ENCODE measurements around the gene LMO1.

Gene LMO1

DNA sequence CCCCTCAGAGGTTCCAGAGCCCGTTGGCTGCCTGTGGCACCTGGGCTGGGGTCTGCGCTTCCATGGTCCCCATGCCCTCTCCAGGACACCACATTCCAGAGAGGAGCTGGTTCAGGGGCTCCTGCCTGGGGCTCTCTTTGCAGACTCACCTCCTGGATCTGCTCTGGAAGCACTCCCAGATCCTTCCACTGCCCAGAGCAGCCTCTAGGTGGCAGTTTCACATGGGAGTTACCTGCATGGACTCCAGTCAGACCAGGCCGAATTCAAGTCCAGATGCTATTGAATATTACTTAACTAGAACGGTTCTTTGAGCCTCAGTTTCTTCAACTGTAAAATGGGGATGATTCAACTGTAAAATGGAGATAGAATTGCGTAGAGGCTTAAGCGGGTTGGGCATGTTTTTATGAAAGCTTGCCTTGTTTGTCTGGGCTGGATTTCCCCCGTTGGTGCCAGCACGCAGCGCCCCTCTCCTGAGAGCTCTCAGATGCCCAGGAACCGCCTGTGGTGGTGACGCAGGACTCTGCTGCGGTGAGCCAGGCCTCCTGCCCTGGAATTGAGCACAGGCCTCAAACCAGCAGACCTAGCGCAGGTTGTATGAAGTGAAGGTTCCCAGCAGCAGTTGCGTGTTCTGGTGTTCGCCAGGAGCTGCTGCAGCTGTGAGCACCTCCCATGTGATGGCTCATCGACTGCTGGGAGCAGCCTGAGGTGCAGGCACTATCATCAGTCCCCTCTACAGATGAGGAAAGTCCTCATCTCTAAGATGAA is 44.2 kb downstream of the LMO1 start:
- TF ChIP-seq, protein P1, sequence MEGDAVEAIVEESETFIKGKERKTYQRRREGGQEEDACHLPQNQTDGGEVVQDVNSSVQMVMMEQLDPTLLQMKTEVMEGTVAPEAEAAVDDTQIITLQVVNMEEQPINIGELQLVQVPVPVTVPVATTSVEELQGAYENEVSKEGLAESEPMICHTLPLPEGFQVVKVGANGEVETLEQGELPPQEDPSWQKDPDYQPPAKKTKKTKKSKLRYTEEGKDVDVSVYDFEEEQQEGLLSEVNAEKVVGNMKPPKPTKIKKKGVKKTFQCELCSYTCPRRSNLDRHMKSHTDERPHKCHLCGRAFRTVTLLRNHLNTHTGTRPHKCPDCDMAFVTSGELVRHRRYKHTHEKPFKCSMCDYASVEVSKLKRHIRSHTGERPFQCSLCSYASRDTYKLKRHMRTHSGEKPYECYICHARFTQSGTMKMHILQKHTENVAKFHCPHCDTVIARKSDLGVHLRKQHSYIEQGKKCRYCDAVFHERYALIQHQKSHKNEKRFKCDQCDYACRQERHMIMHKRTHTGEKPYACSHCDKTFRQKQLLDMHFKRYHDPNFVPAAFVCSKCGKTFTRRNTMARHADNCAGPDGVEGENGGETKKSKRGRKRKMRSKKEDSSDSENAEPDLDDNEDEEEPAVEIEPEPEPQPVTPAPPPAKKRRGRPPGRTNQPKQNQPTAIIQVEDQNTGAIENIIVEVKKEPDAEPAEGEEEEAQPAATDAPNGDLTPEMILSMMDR (IDR thresholded peaks at IDR 0.05) = peak; percentile 89
- no peak for TF ChIP-seq ZFX (IDR thresholded peaks at IDR 0.05; ENCODE audit: borderline replicate concordance)

DNA sequence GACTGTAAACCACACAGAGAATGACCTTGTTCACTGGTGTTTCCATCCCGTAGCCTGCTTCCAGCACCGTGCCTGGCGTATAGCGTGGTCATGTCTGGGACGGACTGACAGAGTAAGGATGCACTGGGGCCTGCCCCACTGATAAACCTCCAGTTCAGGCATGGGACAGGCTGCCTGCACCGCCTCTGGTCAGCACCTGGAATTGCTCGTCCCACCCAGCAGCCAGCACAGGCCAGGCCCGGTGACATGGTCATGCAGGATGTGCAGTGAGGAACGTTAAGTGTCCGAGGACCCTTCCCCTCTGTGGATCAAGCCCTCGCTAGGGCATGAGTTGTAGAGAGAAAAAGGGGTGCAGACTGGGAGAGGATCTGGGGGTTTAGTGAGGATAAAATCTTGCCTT is 44.8 kb downstream of the LMO1 start:
- no peak overlapping the region for H3K27ac ChIP-seq
- TF ChIP-seq, protein P1 (IDR thresholded peaks at IDR 0.05) = no peak
- no peak for TF ChIP-seq ZFX (IDR thresholded peaks at IDR 0.05; ENCODE audit: borderline replicate concordance)

More for the DNA sequence above, 44.2 kb downstream of the LMO1 start:
- no peak overlapping the region for H3K27ac ChIP-seq

DNA sequence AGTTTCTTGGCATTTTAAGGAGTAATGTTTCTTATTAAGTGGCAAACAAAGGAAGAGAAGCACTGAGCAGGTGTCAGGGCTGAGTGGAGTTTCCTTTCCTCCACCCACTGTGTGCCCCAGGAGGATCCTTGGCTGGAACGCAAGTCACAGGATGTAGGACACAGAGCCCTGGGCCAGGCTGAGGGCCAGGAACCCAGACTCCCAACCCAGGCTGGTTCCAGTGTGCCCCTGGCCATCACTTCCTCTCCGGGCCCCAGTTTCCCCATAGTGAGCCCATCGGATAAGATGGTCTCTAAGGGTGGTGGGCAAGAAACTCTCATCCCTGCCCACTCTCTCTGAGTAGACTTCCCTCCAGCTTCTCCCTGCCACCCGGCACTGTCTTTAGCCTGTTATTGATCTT is 45.3 kb downstream of the LMO1 start:
- no peak for TF ChIP-seq ZFX (IDR thresholded peaks at IDR 0.05; ENCODE audit: borderline replicate concordance)
- TF ChIP-seq, protein P1 (IDR thresholded peaks at IDR 0.05) = no peak
- H3K27ac ChIP-seq = no peak overlapping the region

DNA sequence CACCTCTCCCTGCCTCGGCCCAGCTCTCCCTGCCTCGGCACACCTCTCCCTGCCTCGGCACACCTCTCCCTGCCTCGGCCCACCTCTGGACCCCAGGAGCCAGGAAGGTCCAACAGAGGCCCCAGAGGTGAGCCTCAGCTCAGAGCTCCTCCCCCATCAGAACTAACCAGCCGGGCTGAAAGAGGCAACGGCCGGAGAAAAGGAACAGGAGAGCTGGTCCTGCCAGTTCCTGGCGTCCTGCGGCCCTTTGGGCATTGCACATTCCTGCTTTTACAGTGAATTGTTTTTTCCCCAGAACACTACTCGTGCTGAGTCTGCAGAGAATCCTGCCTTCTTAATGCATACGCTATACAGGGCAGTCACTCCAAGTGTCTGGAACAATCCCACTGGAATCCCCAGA is 45.8 kb downstream of the LMO1 start:
- H3K27ac ChIP-seq = no peak overlapping the region
- TF ChIP-seq, protein P1 (IDR thresholded peaks at IDR 0.05) = no peak
- no peak for TF ChIP-seq ZFX (IDR thresholded peaks at IDR 0.05; ENCODE audit: borderline replicate concordance)

DNA sequence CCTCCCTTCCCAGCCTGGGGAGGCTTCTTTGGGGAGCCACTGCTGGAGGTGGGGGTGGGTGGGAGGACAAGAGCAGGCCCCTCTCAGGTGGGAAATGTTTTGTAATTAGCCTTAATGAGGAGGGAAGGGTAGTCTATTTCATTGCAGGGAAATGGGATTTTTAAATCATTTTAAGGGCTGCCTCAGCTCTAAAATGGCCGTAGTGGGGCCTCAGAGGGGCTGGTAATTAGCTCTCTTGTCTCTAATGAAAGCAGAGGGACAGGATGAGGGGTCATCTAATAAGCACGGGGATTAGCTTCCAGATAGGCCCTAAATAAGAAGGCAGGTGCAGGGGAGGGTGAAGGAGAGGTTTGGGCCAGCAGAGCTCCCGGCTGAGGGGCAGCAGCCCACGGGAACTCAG is 46.5 kb downstream of the LMO1 start:
- no peak overlapping the region for H3K27ac ChIP-seq
- TF ChIP-seq, protein P1 (IDR thresholded peaks at IDR 0.05) = no peak
- no peak for TF ChIP-seq ZFX (IDR thresholded peaks at IDR 0.05; ENCODE audit: borderline replicate concordance)

DNA sequence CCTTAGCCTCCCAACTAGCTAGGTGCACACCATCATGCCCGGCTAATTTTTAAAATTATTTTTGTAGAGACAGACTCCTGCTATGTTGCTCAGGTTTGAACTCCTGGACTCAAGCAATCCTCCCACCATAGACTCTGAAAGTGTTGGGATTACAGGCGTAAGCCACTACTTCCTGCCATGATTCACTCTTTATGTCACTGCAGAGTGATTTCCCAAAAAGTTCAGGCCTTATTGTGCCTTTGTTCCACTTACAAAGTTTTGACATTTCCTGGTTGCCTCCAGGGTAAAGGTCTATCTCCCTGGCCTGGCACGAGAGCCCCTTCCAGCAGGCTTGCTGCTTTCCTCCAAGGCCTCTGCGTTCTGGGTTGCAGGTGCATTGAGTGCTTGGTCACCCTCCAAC is 50.3 kb downstream of the LMO1 start:
- H3K27ac ChIP-seq = no peak overlapping the region
- TF ChIP-seq ZFX (IDR thresholded peaks at IDR 0.05; ENCODE audit: borderline replicate concordance) = no peak
- TF ChIP-seq, protein P1 (IDR thresholded peaks at IDR 0.05) = no peak

DNA sequence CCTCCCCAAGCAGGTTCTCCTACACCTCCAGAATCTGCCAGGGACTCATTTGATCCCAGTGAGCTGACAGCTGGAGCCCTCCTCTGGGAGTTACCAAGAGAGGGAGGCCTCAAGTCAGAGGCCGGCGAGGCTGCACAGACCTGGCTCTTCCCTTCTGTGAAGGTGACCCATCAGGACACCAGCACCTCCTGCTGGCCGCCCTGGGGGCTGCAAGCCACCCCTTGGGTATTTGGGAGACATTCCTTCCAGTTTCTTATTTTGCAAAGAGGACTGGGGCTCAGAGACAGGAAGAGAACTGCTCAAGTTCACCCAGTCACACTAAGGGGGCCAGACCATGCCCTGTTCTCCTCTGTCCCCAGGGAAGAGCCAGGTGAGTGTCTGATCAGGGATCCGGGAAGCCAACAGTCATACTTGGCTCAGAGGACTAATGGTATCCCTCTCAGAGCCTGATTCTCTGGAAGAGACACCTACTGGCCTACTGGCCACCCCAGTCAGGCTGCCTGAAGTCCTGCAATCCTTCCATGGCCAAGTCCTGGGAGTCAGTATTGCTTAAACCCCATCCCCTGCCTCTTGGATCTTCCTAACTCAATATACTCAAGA is 54.4 kb downstream of the LMO1 start:
- no peak overlapping the region for H3K27ac ChIP-seq
- TF ChIP-seq, protein P1 (IDR thresholded peaks at IDR 0.05) = peak; percentile 70
- no peak for TF ChIP-seq ZFX (IDR thresholded peaks at IDR 0.05; ENCODE audit: borderline replicate concordance)

All from 22Rv1 (cell line).